Activated T-helper 1 cell treated with anti-CD3 and anti-CD28 coated beads, Interleukin-12 subunit alpha, Interleukin-12 subunit beta, Interleukin-2, Interleukin-4 antibody, amounts not matched to agents 30 ng/mL and 10 ng/mL and 1 ng/mL, durations not matched to agents 14 hours and 24 hours and 36 hours (primary cell): ENCODE data around the gene CPTP. TPM values are rescaled to one million over a fixed set of nuclear protein-coding genes. Genes with fewer than 3 reads are reported as not detected.
A peak's percentile ranks its signal among the peaks of the same experiment; 100 is the strongest.
"Not testable (repeated sequence)": the region's sequence is repeated elsewhere in the genome, so short reads cannot be mapped to it uniquely, and the experiment has no call there.

ENCODE experiments used
- DNase-seq: peaks from one replicate; pipeline ENCODE4 v3.0.0; 2021; ENCODE audit warnings: low spot score
- H3K27ac Mint-ChIP-seq: one replicate; pipeline ENCODE4 v1.8.0; 2021; ENCODE audit warnings: mild to moderate bottlenecking, mixed read lengths
- H3K27me3 Mint-ChIP-seq: one replicate; pipeline ENCODE4 v1.8.0; 2022; ENCODE audit warnings: mild to moderate bottlenecking, moderate library complexity, mixed read lengths; ENCODE audit not compliant: insufficient read depth
- H3K36me3 Mint-ChIP-seq: one replicate; pipeline ENCODE4 v1.8.0; 2021; ENCODE audit warnings: low read depth, mixed read lengths
- H3K4me1 Mint-ChIP-seq: one replicate; pipeline ENCODE4 v1.8.0; 2021; ENCODE audit warnings: low read depth, mixed read lengths
- H3K4me3 Mint-ChIP-seq: one replicate; pipeline ENCODE4 v1.8.0; 2021; ENCODE audit warnings: mild to moderate bottlenecking, moderate library complexity, mixed read lengths
- H3K9me3 Mint-ChIP-seq: one replicate; pipeline ENCODE4 v1.8.0; 2021; ENCODE audit warnings: mixed read lengths
- intact Hi-C: fragments of 100-400 bp; cut with micrococcal nuclease; formaldehyde crosslinking; loops from one replicate; pipeline ENCODE4 v1.15.1; 2024
- total RNA-seq: library from RNA; stranded (reverse); gene quantifications from 2 replicates; pipeline ENCODE4 v1.2.3, GENCODE V29; 2022

The CPTP gene
- total RNA-seq, 1 donor from 2014 or later, result 14.6 TPM

GRCh38 chr1:1312450-1313314 lies 11.9 kb upstream of the CPTP start:
- no peaks in the 10 kb centered on the region for H3K4me1 Mint-ChIP-seq
- H3K4me3 Mint-ChIP-seq, result no peak overlapping the region
- no peaks in the 10 kb centered on the region for H3K27me3 Mint-ChIP-seq
- intact Hi-C loops, result no loop called here
- peaks cover 14% of the 10 kb centered on the region for H3K36me3 Mint-ChIP-seq
- DNase-seq, result no peak
- H3K27ac Mint-ChIP-seq, result no peak overlapping the region
- H3K9me3 Mint-ChIP-seq, result no peaks in the 10 kb centered on the region

GRCh38 chr1:1313500-1314236 lies 10.9 kb upstream of the CPTP start:
- no peaks in the 10 kb centered on the region for H3K9me3 Mint-ChIP-seq
- DNase-seq, result no peak
- H3K36me3 Mint-ChIP-seq, result peaks cover 14% of the 10 kb centered on the region
- H3K4me3 Mint-ChIP-seq, result no peak overlapping the region
- intact Hi-C loops, result no loop called here
- H3K27ac Mint-ChIP-seq, result no peak overlapping the region
- no peaks in the 10 kb centered on the region for H3K27me3 Mint-ChIP-seq
- H3K4me1 Mint-ChIP-seq, result no peaks in the 10 kb centered on the region

GRCh38 chr1:1314237-1314586 lies 10.4 kb upstream of the CPTP start:
- intact Hi-C loops, result no loop called here
- Mint-ChIP-seq H3K4me1 (no peaks in the 10 kb centered on the region), H3K36me3 (peaks cover 16% of the 10 kb centered on the region), H3K27ac (no peak overlapping the region), H3K4me3 (no peak overlapping the region), H3K9me3 (no peaks in the 10 kb centered on the region), H3K27me3 (no peaks in the 10 kb centered on the region)
- DNase-seq, result no peak

- H3K4me3 Mint-ChIP-seq, result no peak overlapping the region
These were observed 9.8 kb upstream of the CPTP start for GRCh38 chr1:1314678-1315335.

GRCh38 chr1:1315435-1315954 lies 9.1 kb upstream of the CPTP start:
- Mint-ChIP-seq H3K4me3 (no peak overlapping the region), H3K9me3 (no peaks in the 10 kb centered on the region), H3K27ac (no peak overlapping the region), H3K27me3 (no peaks in the 10 kb centered on the region), H3K4me1 (no peaks in the 10 kb centered on the region), H3K36me3 (peaks cover 19% of the 10 kb centered on the region)
- no peak for DNase-seq
- intact Hi-C loops, result no loop called here

More at GRCh38 chr1:1314678-1315335, 9.8 kb upstream of the CPTP start:
- H3K9me3 Mint-ChIP-seq, result no peaks in the 10 kb centered on the region
- peaks cover 19% of the 10 kb centered on the region for H3K36me3 Mint-ChIP-seq
- DNase-seq, result no peak
- H3K27ac Mint-ChIP-seq, result no peak overlapping the region
- intact Hi-C loops, result no loop called here
- no peaks in the 10 kb centered on the region for H3K27me3 Mint-ChIP-seq
- H3K4me1 Mint-ChIP-seq, result no peaks in the 10 kb centered on the region

- Mint-ChIP-seq H3K36me3 (peaks cover 19% of the 10 kb centered on the region), H3K27ac (peak overlapping the region; percentile 44)
- H3K27me3 Mint-ChIP-seq, H3K4me1 Mint-ChIP-seq, DNase-seq, H3K9me3 Mint-ChIP-seq, intact Hi-C loops, H3K4me3 Mint-ChIP-seq: not testable (repeated sequence)
These were observed 8.4 kb upstream of the CPTP start for GRCh38 chr1:1316199-1316598.

- H3K4me1 Mint-ChIP-seq, result peaks cover 4% of the 10 kb centered on the region
- no peaks in the 10 kb centered on the region for H3K9me3 Mint-ChIP-seq
- no peaks in the 10 kb centered on the region for H3K27me3 Mint-ChIP-seq
- peak overlapping the region; percentile 34 for H3K27ac Mint-ChIP-seq
- no peak for DNase-seq
- intact Hi-C loops, result no loop called here
- H3K4me3 Mint-ChIP-seq, result no peak overlapping the region
- H3K36me3 Mint-ChIP-seq, result peaks cover 19% of the 10 kb centered on the region
These were observed 7.2 kb upstream of the CPTP start for GRCh38 chr1:1317420-1317819.

- DNase-seq, result no peak
- Mint-ChIP-seq H3K9me3 (no peaks in the 10 kb centered on the region), H3K27me3 (no peaks in the 10 kb centered on the region), H3K36me3 (peaks cover 17% of the 10 kb centered on the region), H3K4me3 (no peak overlapping the region), H3K4me1 (peaks cover 4% of the 10 kb centered on the region), H3K27ac (peak overlapping the region; percentile 18)
- intact Hi-C loops, result no loop called here
These were observed 6.4 kb upstream of the CPTP start for GRCh38 chr1:1318131-1318652.

- Mint-ChIP-seq H3K4me3 (no peak overlapping the region), H3K36me3 (peaks cover 18% of the 10 kb centered on the region), H3K27ac (no peak overlapping the region)
These were observed 5.6 kb upstream of the CPTP start for GRCh38 chr1:1318777-1319645.

GRCh38 chr1:1319646-1319941 lies 5.0 kb upstream of the CPTP start:
- intact Hi-C loops, result no loop called here
- Mint-ChIP-seq H3K27ac (no peak overlapping the region), H3K27me3 (no peaks in the 10 kb centered on the region), H3K9me3 (no peaks in the 10 kb centered on the region), H3K4me1 (peaks cover 9% of the 10 kb centered on the region), H3K36me3 (peaks cover 18% of the 10 kb centered on the region), H3K4me3 (no peak overlapping the region)
- no peak for DNase-seq

More at GRCh38 chr1:1318777-1319645, 5.6 kb upstream of the CPTP start:
- Mint-ChIP-seq H3K27me3 (no peaks in the 10 kb centered on the region), H3K9me3 (no peaks in the 10 kb centered on the region), H3K4me1 (peaks cover 9% of the 10 kb centered on the region)
- no peak for DNase-seq
- intact Hi-C loops, result no loop called here

GRCh38 chr1:1320666-1321448 lies 3.7 kb upstream of the CPTP start:
- H3K4me3 Mint-ChIP-seq, result no peak overlapping the region

More at GRCh38 chr1:1320666-1321448, 3.7 kb upstream of the CPTP start:
- Mint-ChIP-seq H3K27me3 (no peaks in the 10 kb centered on the region), H3K27ac (no peak overlapping the region), H3K36me3 (peaks cover 13% of the 10 kb centered on the region), H3K9me3 (no peaks in the 10 kb centered on the region), H3K4me1 (peaks cover 11% of the 10 kb centered on the region)
- DNase-seq, result no peak
- intact Hi-C loops, result no loop called here
